ENCODE results near the gene RPL39L. TPM values are rescaled to one million over a fixed set of nuclear protein-coding genes. Genes with fewer than 3 reads are reported as not detected.

Gene RPL39L
- total RNA-seq, 1 experiment from 2014 or later: 27.2 TPM

DNA sequence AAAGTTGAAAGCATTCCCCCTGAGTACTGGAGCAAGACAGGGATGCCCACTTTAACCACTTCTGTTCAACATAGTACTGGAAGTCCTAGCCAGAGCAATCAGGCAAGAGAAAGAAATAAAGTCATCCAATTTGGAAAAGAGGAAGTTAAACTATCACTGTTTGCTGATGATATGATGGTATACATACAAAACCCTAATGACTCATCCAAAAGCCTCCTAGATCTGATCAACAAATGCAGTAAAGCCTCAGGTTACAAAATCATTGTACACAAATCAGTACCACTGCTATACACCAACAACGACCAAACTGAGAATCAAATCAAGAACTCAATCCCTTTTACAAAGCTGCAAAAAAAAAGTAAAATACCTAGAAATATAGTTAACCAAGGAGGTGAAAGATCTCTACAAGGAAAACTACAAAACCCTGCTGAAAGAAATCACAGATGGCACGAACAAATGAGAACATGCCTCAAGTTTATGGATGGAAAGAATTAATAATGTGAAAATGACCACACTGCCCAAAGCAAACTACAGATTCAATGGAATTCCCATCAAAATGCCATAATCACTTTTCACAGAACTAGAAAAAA is 40.3 kb downstream of the RPL39L start:
- no TSS peak for BruUV-seq (replicated peaks)
- Mint-ChIP-seq H3K36me3 (ENCODE audit: insufficient read depth, unreplicated experiment) (no peaks in the 10 kb centered on the region), H3K9me3 (ENCODE audit: low read depth, unreplicated experiment) (no peaks in the 10 kb centered on the region), H3K27me3 (ENCODE audit: unreplicated experiment) (no peaks in the 10 kb centered on the region), H3K4me1 (ENCODE audit: low read depth, unreplicated experiment) (peaks cover 19% of the 10 kb centered on the region), H3K4me3 (ENCODE audit: low read depth, unreplicated experiment) (no peak overlapping the region), H3K27ac (ENCODE audit: unreplicated experiment) (no peak overlapping the region)
- DNase-seq: no peak
- TF ChIP-seq, protein P1, sequence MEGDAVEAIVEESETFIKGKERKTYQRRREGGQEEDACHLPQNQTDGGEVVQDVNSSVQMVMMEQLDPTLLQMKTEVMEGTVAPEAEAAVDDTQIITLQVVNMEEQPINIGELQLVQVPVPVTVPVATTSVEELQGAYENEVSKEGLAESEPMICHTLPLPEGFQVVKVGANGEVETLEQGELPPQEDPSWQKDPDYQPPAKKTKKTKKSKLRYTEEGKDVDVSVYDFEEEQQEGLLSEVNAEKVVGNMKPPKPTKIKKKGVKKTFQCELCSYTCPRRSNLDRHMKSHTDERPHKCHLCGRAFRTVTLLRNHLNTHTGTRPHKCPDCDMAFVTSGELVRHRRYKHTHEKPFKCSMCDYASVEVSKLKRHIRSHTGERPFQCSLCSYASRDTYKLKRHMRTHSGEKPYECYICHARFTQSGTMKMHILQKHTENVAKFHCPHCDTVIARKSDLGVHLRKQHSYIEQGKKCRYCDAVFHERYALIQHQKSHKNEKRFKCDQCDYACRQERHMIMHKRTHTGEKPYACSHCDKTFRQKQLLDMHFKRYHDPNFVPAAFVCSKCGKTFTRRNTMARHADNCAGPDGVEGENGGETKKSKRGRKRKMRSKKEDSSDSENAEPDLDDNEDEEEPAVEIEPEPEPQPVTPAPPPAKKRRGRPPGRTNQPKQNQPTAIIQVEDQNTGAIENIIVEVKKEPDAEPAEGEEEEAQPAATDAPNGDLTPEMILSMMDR (IDR thresholded peaks at IDR 0.05; ENCODE audit: unreplicated experiment): no peak
- intact Hi-C loops (cut with micrococcal nuclease; ENCODE audit: unreplicated experiment): no loop called here
- CTCF ChIA-PET: no interaction called here

DNA sequence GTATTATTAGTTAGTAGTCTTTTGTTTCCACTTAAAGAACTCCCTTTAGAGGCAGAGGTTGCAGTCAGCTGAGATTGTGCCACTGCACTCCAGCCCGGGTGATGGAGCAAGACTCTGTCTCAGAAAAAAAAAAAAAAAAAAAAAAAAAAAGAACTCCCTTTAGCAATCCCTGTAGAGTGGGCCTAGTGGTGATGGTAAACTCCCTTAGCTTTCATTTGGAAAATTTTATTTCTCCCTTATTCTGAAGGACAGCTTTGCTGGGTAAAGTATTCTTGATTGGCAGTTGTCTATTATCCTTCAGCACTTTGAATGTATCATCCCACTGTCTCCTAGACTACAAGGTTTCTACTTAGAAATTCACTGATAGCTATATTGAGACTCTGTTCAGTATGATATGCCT is 46.0 kb downstream of the RPL39L start:
- peaks cover under 1% of the 10 kb centered on the region for H3K4me1 Mint-ChIP-seq (ENCODE audit: low read depth, unreplicated experiment)
- BruUV-seq (replicated peaks): no TSS peak
- TF ChIP-seq, protein P1 (IDR thresholded peaks at IDR 0.05; ENCODE audit: unreplicated experiment): no peak
- no peak overlapping the region for H3K4me3 Mint-ChIP-seq (ENCODE audit: low read depth, unreplicated experiment)
- intact Hi-C loops (cut with micrococcal nuclease; ENCODE audit: unreplicated experiment): no loop called here
- CTCF ChIA-PET: interaction anchor here (0.6 to 0.7 kb wide), 3 partner anchors 14 to 1620 kb away, joined by 3 to 4 read pairs (median 4); no protein-coding TSS in a partner anchor
- H3K27ac Mint-ChIP-seq (ENCODE audit: unreplicated experiment): no peak overlapping the region
- DNase-seq: no peak
- no peaks in the 10 kb centered on the region for H3K27me3 Mint-ChIP-seq (ENCODE audit: unreplicated experiment)
- H3K36me3 Mint-ChIP-seq (ENCODE audit: insufficient read depth, unreplicated experiment): peaks cover 1% of the 10 kb centered on the region
- H3K9me3 Mint-ChIP-seq (ENCODE audit: low read depth, unreplicated experiment): peaks cover 4% of the 10 kb centered on the region

DNA sequence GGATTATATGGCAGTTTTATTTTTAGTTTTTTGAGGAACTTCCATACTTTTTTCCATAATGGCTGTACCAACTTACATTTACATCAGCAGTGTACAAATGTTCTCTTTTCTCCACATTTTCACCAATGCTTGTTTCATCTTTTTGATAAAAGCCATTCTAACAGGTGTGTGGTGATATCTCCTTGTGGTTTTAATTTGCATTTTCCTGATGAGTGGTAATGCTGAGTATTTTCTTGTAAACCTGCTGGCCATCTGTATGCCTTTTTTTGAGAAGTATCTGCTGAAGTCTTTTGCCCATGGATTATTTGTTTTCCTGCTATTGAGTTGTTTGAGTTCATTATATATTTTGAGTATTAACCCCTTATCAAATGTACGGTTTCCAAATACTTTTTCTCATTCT is 50.6 kb downstream of the RPL39L start:
- no TSS peak for BruUV-seq (replicated peaks)
- no peak overlapping the region for H3K4me3 Mint-ChIP-seq (ENCODE audit: low read depth, unreplicated experiment)
- intact Hi-C loops (cut with micrococcal nuclease; ENCODE audit: unreplicated experiment): no loop called here
- CTCF ChIA-PET: no interaction called here
- H3K27ac Mint-ChIP-seq (ENCODE audit: unreplicated experiment): no peak overlapping the region
- peaks cover 5% of the 10 kb centered on the region for H3K36me3 Mint-ChIP-seq (ENCODE audit: insufficient read depth, unreplicated experiment)
- no peaks in the 10 kb centered on the region for H3K27me3 Mint-ChIP-seq (ENCODE audit: unreplicated experiment)
- H3K9me3 Mint-ChIP-seq (ENCODE audit: low read depth, unreplicated experiment): peaks cover 6% of the 10 kb centered on the region
- peaks cover 6% of the 10 kb centered on the region for H3K4me1 Mint-ChIP-seq (ENCODE audit: low read depth, unreplicated experiment)
- TF ChIP-seq, protein P1 (IDR thresholded peaks at IDR 0.05; ENCODE audit: unreplicated experiment): no peak
- no peak for DNase-seq

DNA sequence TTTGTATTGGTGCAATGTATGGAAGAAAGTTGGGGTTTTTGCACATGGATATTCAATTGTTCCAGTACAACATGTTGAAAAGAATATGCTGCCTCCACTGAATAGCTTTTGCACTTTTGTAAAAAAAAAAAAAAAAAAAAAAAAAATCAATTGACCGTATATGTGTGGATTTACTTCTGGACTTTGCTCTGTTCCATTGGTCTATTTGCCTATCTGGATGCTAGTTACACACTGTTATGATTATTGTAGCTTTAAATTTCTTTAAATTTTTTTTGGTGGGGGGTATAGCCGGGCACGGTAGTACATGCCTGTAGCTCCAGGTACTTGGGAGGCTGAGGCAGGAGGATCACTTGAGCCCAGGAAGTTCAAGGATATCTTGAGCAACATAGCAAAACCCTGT is 52.5 kb downstream of the RPL39L start:
- Mint-ChIP-seq H3K4me3 (ENCODE audit: low read depth, unreplicated experiment) (no peak overlapping the region), H3K9me3 (ENCODE audit: low read depth, unreplicated experiment) (peaks cover 4% of the 10 kb centered on the region), H3K27ac (ENCODE audit: unreplicated experiment) (no peak overlapping the region), H3K27me3 (ENCODE audit: unreplicated experiment) (no peaks in the 10 kb centered on the region), H3K4me1 (ENCODE audit: low read depth, unreplicated experiment) (peaks cover 6% of the 10 kb centered on the region), H3K36me3 (ENCODE audit: insufficient read depth, unreplicated experiment) (peaks cover 5% of the 10 kb centered on the region)
- intact Hi-C loops (cut with micrococcal nuclease; ENCODE audit: unreplicated experiment): no loop called here
- TF ChIP-seq, protein P1 (IDR thresholded peaks at IDR 0.05; ENCODE audit: unreplicated experiment): no peak
- BruUV-seq (replicated peaks): no TSS peak
- CTCF ChIA-PET: interaction anchor here (0.6 to 1.2 kb wide), 5 partner anchors 8 to 749 kb away, joined by 3 to 7 read pairs (median 3); no protein-coding TSS in a partner anchor
- no peak for DNase-seq

Measured in Calu3 (cell line).